H1 (cell line): ENCODE results near the gene P2RY11. TPM values are rescaled to one million over a fixed set of nuclear protein-coding genes. Genes with fewer than 3 reads are reported as not detected.

Experiments
- CTCF ChIA-PET: fragments of 300-600 bp; sonication (Branson Sonifier 250); formaldehyde crosslinking; loops from one replicate; lab custom pipeline; 2021; ENCODE audit not compliant: partially characterized antibody; lab: Charles Lee
- POLR2A ChIA-PET: fragments of 300-600 bp; sonication (Branson Sonifier 250); formaldehyde crosslinking; loops from one replicate; lab custom pipeline; 2021; ENCODE audit warnings: inconsistent platforms; ENCODE audit not compliant: partially characterized antibody; lab: Charles Lee
- DNase-seq, 2 experiments: peaks; one replicate each; pipeline versions ENCODE4 v3.0.0 to v3.0.0-alpha.2; 2010 to 2022; ENCODE audit warnings: low spot score in 2 of 2, low read depth in 1 of 2, mixed read lengths in 1 of 2
- FAIRE-seq: peaks from 2 replicates; lab custom pipeline; 2011; peaks lifted over from hg19 to GRCh38; lab: Jason Lieb, UNC
- H2AFZ ChIP-seq: 2 replicates; pipeline ENCODE4 v1.8.1; 2012; ENCODE audit warnings: low read length, inconsistent platforms
- H2AK5ac ChIP-seq: 2 replicates; pipeline ENCODE4 v1.6.1; 2013; ENCODE audit warnings: low read depth, low read length
- H2BK120ac ChIP-seq: replicated peaks from 2 replicates; pipeline ENCODE3; 2013; ENCODE audit warnings: low read depth, low read length, inconsistent platforms
- H2BK12ac ChIP-seq: 2 replicates; pipeline ENCODE4 v1.6.1; 2013; ENCODE audit warnings: low read depth, low read length
- H2BK15ac ChIP-seq: 2 replicates; pipeline ENCODE4 v1.6.1; 2013; ENCODE audit warnings: low read length
- H2BK20ac ChIP-seq: 2 replicates; pipeline ENCODE4 v1.6.1; 2013; ENCODE audit warnings: low read length
- H2BK5ac ChIP-seq: 2 replicates; pipeline ENCODE4 v1.6.1; 2013; ENCODE audit warnings: low read depth, low read length
- H3K14ac ChIP-seq: 2 replicates; pipeline ENCODE4 v1.6.1; 2013; ENCODE audit warnings: inconsistent platforms; ENCODE audit not compliant: insufficient read length
- H3K18ac ChIP-seq: 2 replicates; pipeline ENCODE4 v1.6.1; 2013; ENCODE audit warnings: low read length; ENCODE audit errors: extremely low read depth
- H3K23ac ChIP-seq: 2 replicates; pipeline ENCODE4 v1.6.1; 2013; ENCODE audit warnings: inconsistent platforms; ENCODE audit not compliant: insufficient read length
- H3K23me2 ChIP-seq: 2 replicates; pipeline ENCODE4 v1.6.1; 2013; ENCODE audit warnings: low read depth, low read length
- H3K27ac ChIP-seq: 2 replicates; pipeline ENCODE4 v1.6.1; 2011; ENCODE audit warnings: low read depth, low read length, inconsistent platforms
- H3K27me3 ChIP-seq, 4 experiments: replicated peaks in 1 of 4; 1 replicate in 1 of 4; 2 replicates in 3 of 4; pipeline versions ENCODE4 v1.6.1 to v1.8.1; 2011 to 2013; ENCODE audit warnings: low read length in 3 of 4, mild to moderate bottlenecking in 3 of 4, inconsistent platforms in 2 of 4, mixed read lengths in 2 of 4, moderate library complexity in 1 of 4; ENCODE audit not compliant: control insufficient read depth in 3 of 4, insufficient read depth in 3 of 4; ENCODE audit errors: extremely low read depth in 1 of 4
- H3K36me3 ChIP-seq, 4 experiments: 2 replicates each; pipeline versions ENCODE4 v1.6.1 to v1.8.1; 2011 to 2013; ENCODE audit warnings: mild to moderate bottlenecking in 4 of 4, low read length in 3 of 4, moderate library complexity in 2 of 4, control low read depth in 1 of 4, inconsistent platforms in 1 of 4; ENCODE audit not compliant: insufficient read depth in 4 of 4, control insufficient read depth in 2 of 4
- H3K4ac ChIP-seq: replicated peaks from 2 replicates; pipeline ENCODE3; 2013; ENCODE audit warnings: low read length, low read depth, mixed read lengths, inconsistent platforms; ENCODE audit not compliant: insufficient read length
- H3K4me1 ChIP-seq, 4 experiments: replicated peaks in 1 of 4; 1 replicate in 1 of 4; 2 replicates in 3 of 4; pipeline versions ENCODE4 v1.6.1 to v1.8.1; 2011 to 2013; ENCODE audit warnings: low read length in 3 of 4, inconsistent platforms in 2 of 4, mixed read lengths in 1 of 4; ENCODE audit not compliant: insufficient read depth in 4 of 4, control insufficient read depth in 3 of 4
- H3K4me2 ChIP-seq, 2 experiments: 2 replicates each; pipeline versions ENCODE4 v1.6.1 to v1.8.1; 2011 to 2013; ENCODE audit warnings: low read depth in 2 of 2, low read length in 2 of 2, control low read depth in 1 of 2, inconsistent platforms in 1 of 2, mild to moderate bottlenecking in 1 of 2; ENCODE audit not compliant: insufficient read depth in 1 of 2
- H3K4me3 ChIP-seq, 4 experiments: fragments of 200-600, 300-600 bp in 1 of 4; sonication (generic), shearing (Covaris generic), sonication (Bioruptor Twin) in 1 of 4; 2 replicates each; pipeline versions ENCODE4 v1.5.1 to v1.8.1; 2011 to 2016; ENCODE audit warnings: low read length in 4 of 4, low read depth in 3 of 4, control low read depth in 2 of 4, inconsistent platforms in 2 of 4, mild to moderate bottlenecking in 2 of 4, mixed read lengths in 1 of 4, moderate library complexity in 1 of 4; ENCODE audit not compliant: insufficient read depth in 2 of 4; ENCODE audit errors: extremely low read depth in 1 of 4
- H3K56ac ChIP-seq: replicated peaks from 2 replicates; pipeline ENCODE3; 2013; ENCODE audit warnings: low read depth, mild to moderate bottlenecking, mixed read lengths, low read length, inconsistent platforms; ENCODE audit not compliant: insufficient read length
- H3K79me1 ChIP-seq: 2 replicates; pipeline ENCODE4 v1.6.1; 2013; ENCODE audit warnings: low read depth, low read length, control low read depth
- H3K79me2 ChIP-seq, 2 experiments: 2 replicates each; pipeline versions ENCODE4 v1.6.1 to v1.8.1; 2012 to 2013; ENCODE audit warnings: low read length in 2 of 2, mild to moderate bottlenecking in 2 of 2, inconsistent platforms in 1 of 2; ENCODE audit not compliant: insufficient read depth in 2 of 2, control insufficient read depth in 1 of 2
- H3K9ac ChIP-seq, 4 experiments: replicated peaks in 1 of 4; 1 replicate in 1 of 4; 2 replicates in 3 of 4; pipeline versions ENCODE4 v1.6.1 to v1.8.1; 2011 to 2013; ENCODE audit warnings: low read depth in 3 of 4, low read length in 3 of 4, control low read depth in 2 of 4, mild to moderate bottlenecking in 2 of 4, moderate library complexity in 2 of 4, inconsistent platforms in 1 of 4; ENCODE audit errors: extremely low read depth in 1 of 4
- H3K9me3 ChIP-seq, 2 experiments: 2 replicates each; pipeline versions ENCODE4 v1.6.1 to v1.8.1; 2012 to 2013; ENCODE audit warnings: mild to moderate bottlenecking in 2 of 2, moderate library complexity in 2 of 2, control low read depth in 1 of 2, inconsistent platforms in 1 of 2, low read depth in 1 of 2, low read length in 1 of 2, mixed read lengths in 1 of 2; ENCODE audit not compliant: insufficient read depth in 2 of 2
- H4K20me1 ChIP-seq, 2 experiments: replicated peaks in 1 of 2; 2 replicates each; pipeline versions ENCODE3 to v1.8.1; 2011 to 2013; ENCODE audit warnings: inconsistent platforms in 2 of 2, low read length in 2 of 2, mild to moderate bottlenecking in 1 of 2; ENCODE audit not compliant: insufficient read depth in 2 of 2, control insufficient read depth in 1 of 2
- H4K5ac ChIP-seq: 2 replicates; pipeline ENCODE4 v1.6.1; 2013; ENCODE audit warnings: low read length, low read depth, mixed read lengths, inconsistent platforms; ENCODE audit not compliant: insufficient read length
- H4K8ac ChIP-seq: 2 replicates; pipeline ENCODE4 v1.8.0; 2013; ENCODE audit warnings: mild to moderate bottlenecking, moderate library complexity, low read length, inconsistent platforms; ENCODE audit not compliant: insufficient read depth; ENCODE audit errors: extremely low read depth
- H4K91ac ChIP-seq: replicated peaks from 2 replicates; pipeline ENCODE3; 2013; ENCODE audit warnings: low read length, mixed read lengths, inconsistent platforms; ENCODE audit not compliant: insufficient read length
- ASH2L ChIP-seq: fragments of 200-600, 300-600 bp; sonication (generic); IDR thresholded peaks from one replicate; pipeline ENCODE4 v1.7.1; 2017; ENCODE audit warnings: low read length
- BACH1 ChIP-seq: IDR thresholded peaks from 2 replicates; pipeline ENCODE4 v1.6.1; 2012; ENCODE audit warnings: low read length, improper control_type of control experiment
- JUND ChIP-seq: IDR thresholded peaks from 2 replicates; pipeline ENCODE4 v1.6.1; 2011; ENCODE audit warnings: mild to moderate bottlenecking, improper control_type of control experiment, low read length
- KDM4A ChIP-seq: IDR thresholded peaks from one replicate; pipeline ENCODE4 v1.7.1; 2012; ENCODE audit warnings: low read depth, mild to moderate bottlenecking, moderate library complexity, low read length, inconsistent platforms; ENCODE audit not compliant: severe bottlenecking
- POLR2A ChIP-seq, 2 experiments: IDR thresholded peaks; 1 replicate in 1 of 2; 2 replicates in 1 of 2; pipeline ENCODE4 v1.6.1; 2011; ENCODE audit warnings: low read depth in 2 of 2, low read length in 2 of 2, mild to moderate bottlenecking in 2 of 2; ENCODE audit errors: control extremely low read depth in 1 of 2
- RFX5 ChIP-seq: IDR thresholded peaks from 2 replicates; pipeline ENCODE4 v1.6.1; 2011; ENCODE audit warnings: low read depth, low read length, improper control_type of control experiment, borderline replicate concordance
- RNF2 ChIP-seq: fragments of 200-900, 300-1000 bp; sonication (generic); IDR thresholded peaks from 2 replicates; pipeline ENCODE4 v1.7.1; 2016; ENCODE audit warnings: borderline replicate concordance, low read depth, mild to moderate bottlenecking, antibody characterized with exemption, low read length; ENCODE audit not compliant: poor library complexity, severe bottlenecking; ENCODE audit errors: missing control alignments
- SP1 ChIP-seq: IDR thresholded peaks from 2 replicates; pipeline ENCODE4 v1.6.1; 2011; ENCODE audit warnings: low read depth, low read length
- TBP ChIP-seq: IDR thresholded peaks from 2 replicates; pipeline ENCODE4 v1.6.1; 2011; ENCODE audit warnings: low read depth, low read length, improper control_type of control experiment
- WGBS, 2 experiments: shearing (Covaris generic) in 1 of 2; methylation state at CpG; one replicate each; pipeline versions ENCODE4 v1.1.6 to v1.1.7; 2013 to 2015; ENCODE audit warnings: low lambda C conversion rate in 2 of 2, mixed read lengths in 2 of 2, inconsistent platforms in 1 of 2, low coverage in 1 of 2, missing lambda C conversion rate in 1 of 2; ENCODE audit not compliant: insufficient replicate concordance in 2 of 2, insufficient coverage in 1 of 2, insufficient read length in 1 of 2; ENCODE audit errors: extremely low coverage in 1 of 2, missing lambda C conversion rate in 1 of 2; 5-methylcytosine and 5-hydroxymethylcytosine counted together
- polyA plus RNA-seq, 7 experiments: library from polyadenylated mRNA; depleted of rRNA in 3 of 7; stranded (reverse) in 5 of 7; unstranded in 2 of 7; fragments of >200 nt in 5 of 7; fragments of 200-250 nt in 2 of 7; gene quantifications; 1 replicate in 5 of 7; 2 replicates in 1 of 7; 4 replicates in 1 of 7; pipeline versions ENCODE4 v1.2.1 to v1.2.3, GENCODE V29; 2011 to 2013; ENCODE audit warnings: missing spikeins in 2 of 7, mixed read lengths in 2 of 7
- total RNA-seq: library from RNA; stranded (reverse); fragmentation: NEBNext Ultra II Directional; extraction: Animal tissue kit (Norgen Biotek cat#: 25700); gene quantifications from 2 replicates; pipeline ENCODE4 v1.2.1, GENCODE V29; 2021

Gene P2RY11
- total and polyA plus RNA-seq, 2 of the 8 experiments (the other 6 are each of a cell fraction or from before 2014, with no cell fraction given) = 9.2 to 18.0 TPM

GRCh38 chr19:10159610-10160009 lies 48.1 kb downstream of the P2RY11 start:
- no peak overlapping the region for H2BK15ac ChIP-seq
- H3K4me2 ChIP-seq = no peak overlapping the region
- no peak overlapping the region for H2BK5ac ChIP-seq
- H4K5ac ChIP-seq = no peak overlapping the region
- H2BK120ac ChIP-seq = no peak overlapping the region
- H3K4ac ChIP-seq = no peak overlapping the region
- peaks cover 63 to 95% (median 84%) of the 10 kb centered on the region in 4 experiments for H3K36me3 ChIP-seq
- H3K9me3 ChIP-seq = no peaks in the 10 kb centered on the region
- H2BK12ac ChIP-seq = no peak overlapping the region
- peaks cover 5 to 12% of the 10 kb centered on the region in 2 experiments for H4K20me1 ChIP-seq
- no peak overlapping the region for H3K4me3 ChIP-seq
- H2AK5ac ChIP-seq = no peak overlapping the region
- no peak for TF ChIP-seq BACH1
- no peak for TF ChIP-seq SP1
- no peak for TF ChIP-seq RFX5
- no peak for TF ChIP-seq JUND
- TF ChIP-seq KDM4A = no peak
- TF ChIP-seq POLR2A (IDR thresholded peaks at IDR 0.05; ENCODE audit: control extremely low read depth in 1 of 2, low read depth in 2 of 2, low read length in 2 of 2) = no peak
- no peak for TF ChIP-seq RNF2
- no peak for TF ChIP-seq TBP
- TF ChIP-seq ASH2L = no peak
- H3K18ac ChIP-seq = no peak overlapping the region
- H3K14ac ChIP-seq = no peak overlapping the region
- no peak overlapping the region for H3K23ac ChIP-seq
- 93% methylated on average over 12 of the region's 16 CpGs; no CpG with 5 or more reads in 1 of the 2 experiments for WGBS, 2 experiments
- FAIRE-seq (no peak), DNase-seq (no peak)
- H3K27ac ChIP-seq = no peak overlapping the region
- no peak overlapping the region for H4K91ac ChIP-seq
- H3K27me3 ChIP-seq = no peaks in the 10 kb centered on the region
- no peak overlapping the region for H3K9ac ChIP-seq
- no peaks in the 10 kb centered on the region for H3K79me2 ChIP-seq
- H3K79me1 ChIP-seq = no peaks in the 10 kb centered on the region; the same call in 1 of the 2 replicates
- CTCF ChIA-PET = interaction anchor here (0.6 kb wide), 1 partner anchor 90 kb away, joined by 3 read pairs; no protein-coding TSS in a partner anchor
- H2AFZ ChIP-seq = no peak overlapping the region
- POLR2A ChIA-PET = interaction anchor here (0.6 kb wide), 1 partner anchor 26 kb away, joined by 4 read pairs; no protein-coding TSS in a partner anchor
- H3K23me2 ChIP-seq = no peaks in the 10 kb centered on the region
- no peaks in the 10 kb centered on the region for H3K4me1 ChIP-seq
- H4K8ac ChIP-seq = no peak overlapping the region
- H3K56ac ChIP-seq = no peak overlapping the region
- no peak overlapping the region for H2BK20ac ChIP-seq
